SU-DHL-6 (cell line): ENCODE measurements around the gene DAG1.

Source experiments
- H2AFZ ChIP-seq: fragments of 200-600 bp; sonication (generic); 2 replicates; pipeline ENCODE4 v1.6.1; 2014; ENCODE audit warnings: low read depth, mild to moderate bottlenecking, moderate library complexity, mixed read lengths, antibody characterized with exemption, low read length; ENCODE audit not compliant: severe bottlenecking
- H3F3A ChIP-seq: fragments of 200-600 bp; shearing (Covaris generic); 2 replicates; pipeline ENCODE4 v1.6.0; 2016; ENCODE audit warnings: antibody characterized with exemption, mild to moderate bottlenecking; ENCODE audit not compliant: insufficient read depth
- H3K27ac ChIP-seq: fragments of 200-600 bp; sonication (generic); 2 replicates; pipeline ENCODE4 v1.5.1; 2016; ENCODE audit warnings: low read depth, mild to moderate bottlenecking, low read length, moderate library complexity, mixed read lengths
- H3K27me3 ChIP-seq: fragments of 200-600 bp; sonication (generic), shearing (Covaris generic); 2 replicates; pipeline ENCODE4 v1.6.0; 2014; ENCODE audit warnings: mild to moderate bottlenecking, low read length
- H3K36me3 ChIP-seq: fragments of 200-600 bp; sonication (generic); 2 replicates; pipeline ENCODE4 v1.6.1; 2014; ENCODE audit warnings: mild to moderate bottlenecking, low read length, mixed read lengths
- H3K4me2 ChIP-seq: fragments of 300-600, 200-600 bp; shearing (Covaris generic), sonication (generic); 2 replicates; pipeline ENCODE4 v1.6.0; 2014; ENCODE audit warnings: low read length, low read depth, mild to moderate bottlenecking; ENCODE audit not compliant: poor library complexity, severe bottlenecking
- H3K4me3 ChIP-seq: fragments of 200-600 bp; sonication (generic); 2 replicates; pipeline ENCODE4 v1.5.1; 2014; ENCODE audit warnings: antibody characterized with exemption, low read length, mild to moderate bottlenecking, mixed read lengths; ENCODE audit not compliant: insufficient read depth, poor library complexity, severe bottlenecking
- H3K79me2 ChIP-seq: fragments of 200-600 bp; sonication (generic); 2 replicates; pipeline ENCODE4 v1.6.1; 2014; ENCODE audit warnings: mild to moderate bottlenecking, low read length, moderate library complexity; ENCODE audit not compliant: insufficient read depth
- H3K9ac ChIP-seq: fragments of 200-600 bp; sonication (generic); 2 replicates; pipeline ENCODE4 v1.7.0; 2014; ENCODE audit warnings: mild to moderate bottlenecking, low read length
- H3K9me2 ChIP-seq: fragments of 200-600 bp; sonication (generic); replicated peaks from 2 replicates; pipeline ENCODE4 v1.6.1; 2014; ENCODE audit warnings: low read length; ENCODE audit not compliant: insufficient read depth
- H3K9me3 ChIP-seq: fragments of 200-600 bp; sonication (generic); 2 replicates; pipeline ENCODE4 v1.6.1; 2014; ENCODE audit warnings: low read length, mixed read lengths; ENCODE audit not compliant: insufficient read depth
- H4K20me1 ChIP-seq: fragments of 200-600 bp; sonication (generic); 2 replicates; pipeline ENCODE4 v1.6.1; 2014; ENCODE audit warnings: low read depth, mild to moderate bottlenecking, antibody characterized with exemption, low read length, moderate library complexity, mixed read lengths
- EZH2phosphoT487 ChIP-seq: fragments of 200-600 bp; sonication (generic), shearing (Covaris generic); conservative IDR thresholded peaks from 2 replicates; pipeline ENCODE4 v1.6.1; 2018; ENCODE audit warnings: mild to moderate bottlenecking, antibody characterized with exemption, low read length, moderate library complexity, mixed read lengths
- TF ChIP-seq, protein P1 (sequence below): fragments of 200-600 bp; sonication (generic); IDR thresholded peaks from one replicate; pipeline ENCODE4 v1.5.1; 2017; ENCODE audit warnings: antibody characterized with exemption, mild to moderate bottlenecking, low read length, moderate library complexity; ENCODE audit not compliant: insufficient read depth, poor library complexity, severe bottlenecking

The DAG1 gene

DNA sequence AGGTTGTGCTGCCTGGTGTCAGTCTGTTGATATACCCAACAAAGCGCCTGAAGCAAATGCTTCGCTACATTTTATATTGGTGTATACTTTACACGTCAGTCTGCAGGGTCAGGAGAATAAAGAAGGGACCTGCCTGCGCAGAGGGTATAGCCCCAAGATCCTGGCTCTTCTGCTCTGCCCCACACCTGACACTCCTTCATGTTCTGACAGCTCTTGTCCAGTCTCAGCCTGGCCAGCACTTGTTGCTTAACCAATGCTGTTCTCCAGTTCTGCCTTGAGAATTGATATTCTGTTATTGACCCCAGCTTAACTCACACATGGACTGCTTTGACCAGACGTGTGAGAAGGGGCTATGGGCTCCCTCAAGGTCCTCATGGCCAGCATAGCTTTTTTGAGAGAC, 48.4 kb downstream of the DAG1 start:
- Histone ChIP-seq H3K9me2 (no peaks in the 10 kb centered on the region), H3F3A (no peaks in the 10 kb centered on the region), H3K27ac (no peak overlapping the region), H3K4me2 (no peak overlapping the region), H3K27me3 (no peaks in the 10 kb centered on the region), H3K9me3 (no peaks in the 10 kb centered on the region), H3K36me3 (peaks cover 2% of the 10 kb centered on the region; the same call in 1 of the 2 replicates), H4K20me1 (no peaks in the 10 kb centered on the region), H2AFZ (no peak overlapping the region), H3K79me2 (no peaks in the 10 kb centered on the region), H3K9ac (no peak overlapping the region), H3K4me3 (no peak overlapping the region)
- no peak for TF ChIP-seq EZH2phosphoT487

DNA sequence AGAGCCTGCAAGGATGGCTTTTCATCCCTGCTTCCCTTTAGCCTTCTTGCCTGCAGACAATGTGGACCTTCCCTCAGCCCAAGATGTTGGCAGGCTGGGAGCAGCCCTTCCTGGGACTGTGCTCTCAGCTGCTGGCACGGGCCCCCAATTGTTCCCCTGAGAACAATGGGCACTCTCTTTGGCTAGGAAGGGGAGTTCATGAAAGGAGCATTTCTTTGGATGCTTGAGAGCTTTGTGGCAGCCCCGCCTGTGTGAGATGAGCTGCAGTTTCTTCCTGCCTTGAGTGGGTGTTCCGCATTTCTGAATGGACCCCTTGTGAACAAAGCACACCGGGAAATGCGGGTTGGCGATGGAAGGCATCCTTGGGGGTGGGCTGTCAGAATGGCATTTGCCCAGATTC, 49.2 kb downstream of the DAG1 start:
- no peak overlapping the region for H2AFZ ChIP-seq
- H3K9ac ChIP-seq: no peak overlapping the region
- TF ChIP-seq, protein P1, sequence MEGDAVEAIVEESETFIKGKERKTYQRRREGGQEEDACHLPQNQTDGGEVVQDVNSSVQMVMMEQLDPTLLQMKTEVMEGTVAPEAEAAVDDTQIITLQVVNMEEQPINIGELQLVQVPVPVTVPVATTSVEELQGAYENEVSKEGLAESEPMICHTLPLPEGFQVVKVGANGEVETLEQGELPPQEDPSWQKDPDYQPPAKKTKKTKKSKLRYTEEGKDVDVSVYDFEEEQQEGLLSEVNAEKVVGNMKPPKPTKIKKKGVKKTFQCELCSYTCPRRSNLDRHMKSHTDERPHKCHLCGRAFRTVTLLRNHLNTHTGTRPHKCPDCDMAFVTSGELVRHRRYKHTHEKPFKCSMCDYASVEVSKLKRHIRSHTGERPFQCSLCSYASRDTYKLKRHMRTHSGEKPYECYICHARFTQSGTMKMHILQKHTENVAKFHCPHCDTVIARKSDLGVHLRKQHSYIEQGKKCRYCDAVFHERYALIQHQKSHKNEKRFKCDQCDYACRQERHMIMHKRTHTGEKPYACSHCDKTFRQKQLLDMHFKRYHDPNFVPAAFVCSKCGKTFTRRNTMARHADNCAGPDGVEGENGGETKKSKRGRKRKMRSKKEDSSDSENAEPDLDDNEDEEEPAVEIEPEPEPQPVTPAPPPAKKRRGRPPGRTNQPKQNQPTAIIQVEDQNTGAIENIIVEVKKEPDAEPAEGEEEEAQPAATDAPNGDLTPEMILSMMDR: no peak
- no peak for TF ChIP-seq EZH2phosphoT487
- no peaks in the 10 kb centered on the region for H3K9me2 ChIP-seq
- H3K4me2 ChIP-seq: no peak overlapping the region
- H3K27me3 ChIP-seq: no peaks in the 10 kb centered on the region
- H3K9me3 ChIP-seq: no peaks in the 10 kb centered on the region
- no peak overlapping the region for H3K27ac ChIP-seq
- H3K4me3 ChIP-seq: no peak overlapping the region
- no peaks in the 10 kb centered on the region for H4K20me1 ChIP-seq
- no peaks in the 10 kb centered on the region for H3K79me2 ChIP-seq
- no peaks in the 10 kb centered on the region for H3F3A ChIP-seq
- no peaks in the 10 kb centered on the region for H3K36me3 ChIP-seq

DNA sequence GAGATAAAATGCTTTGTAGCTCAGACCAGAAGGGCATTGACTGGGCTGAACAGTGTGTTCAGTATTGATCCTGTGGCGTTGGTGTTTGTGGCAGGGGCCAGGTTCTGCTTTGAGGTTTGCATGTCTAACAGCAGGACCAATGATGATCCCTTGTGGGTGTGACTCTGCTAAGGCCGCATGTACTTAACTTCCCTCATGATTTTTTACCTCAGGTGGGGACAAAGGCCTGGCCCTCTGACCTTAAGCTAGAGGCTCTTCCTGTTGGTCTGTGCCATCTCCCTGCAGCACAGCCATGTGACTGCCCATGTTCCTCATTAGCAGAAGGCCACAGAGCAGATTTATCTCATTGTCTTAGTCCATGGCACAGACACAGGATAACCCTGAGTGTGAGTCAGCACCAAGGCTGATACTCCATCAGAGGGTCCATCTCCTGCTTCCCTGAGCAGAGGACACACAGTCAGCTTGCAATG, 49.9 kb downstream of the DAG1 start:
- Histone ChIP-seq H3K4me3 (no peak overlapping the region), H3F3A (no peaks in the 10 kb centered on the region), H3K9me3 (no peaks in the 10 kb centered on the region), H3K27ac (no peak overlapping the region), H2AFZ (no peak overlapping the region), H4K20me1 (no peaks in the 10 kb centered on the region), H3K36me3 (no peaks in the 10 kb centered on the region), H3K9ac (no peak overlapping the region), H3K27me3 (no peaks in the 10 kb centered on the region), H3K4me2 (no peak overlapping the region), H3K9me2 (no peaks in the 10 kb centered on the region), H3K79me2 (no peaks in the 10 kb centered on the region)
- TF ChIP-seq, protein P1: no peak
- no peak for TF ChIP-seq EZH2phosphoT487

DNA sequence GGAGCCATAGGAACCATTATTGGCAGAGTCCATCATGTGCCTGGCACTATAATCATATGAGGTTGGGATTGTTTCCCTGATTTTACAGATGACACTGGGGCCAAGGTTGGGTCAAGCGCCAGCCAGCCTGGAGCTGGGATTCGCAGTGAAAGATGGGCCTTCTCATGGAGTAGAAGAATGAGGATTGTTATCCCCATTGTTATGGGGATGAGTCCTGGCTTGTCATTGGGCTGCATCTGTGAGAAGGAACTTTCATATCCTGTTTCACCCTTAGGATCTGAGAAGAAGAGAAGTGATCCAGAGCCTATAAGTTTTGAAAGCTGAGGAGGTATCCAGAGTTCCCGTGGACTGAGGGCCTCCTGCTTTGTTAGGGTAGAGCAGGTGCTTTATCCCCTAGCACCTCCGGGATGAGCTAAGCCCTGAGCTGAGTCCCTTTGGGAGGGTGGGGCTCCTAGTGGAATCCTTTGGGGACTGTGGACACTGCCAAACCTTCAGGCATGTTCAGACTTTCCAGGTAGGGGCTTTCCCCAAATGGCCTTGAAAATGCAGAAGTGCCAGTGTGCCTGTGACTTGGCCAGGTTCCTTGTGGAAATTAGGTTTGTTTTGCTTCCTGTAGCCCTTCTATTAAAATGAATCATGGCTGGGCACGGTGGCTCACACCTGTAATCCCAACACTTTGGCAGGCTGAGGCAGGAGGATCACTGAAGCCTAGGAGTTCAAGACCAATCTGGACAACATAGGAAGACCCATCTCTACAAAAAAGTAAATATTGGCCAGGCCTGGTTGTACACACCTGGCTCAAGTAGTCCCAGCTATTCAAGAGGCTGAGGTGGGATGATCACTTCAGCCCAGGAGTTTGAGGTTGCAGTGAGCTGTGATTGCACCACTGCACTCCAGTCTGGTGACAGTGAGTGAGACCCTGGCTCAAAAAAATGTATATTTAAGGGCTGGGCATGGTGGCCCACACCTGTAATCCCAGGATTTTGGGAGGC, 54.0 kb downstream of the DAG1 start:
- Histone ChIP-seq H3F3A (no peaks in the 10 kb centered on the region), H4K20me1 (no peaks in the 10 kb centered on the region), H3K27me3 (no peaks in the 10 kb centered on the region), H3K9me2 (no peaks in the 10 kb centered on the region), H3K27ac (no peak overlapping the region), H3K79me2 (no peaks in the 10 kb centered on the region), H3K9ac (no peak overlapping the region), H3K9me3 (no peaks in the 10 kb centered on the region), H3K36me3 (no peaks in the 10 kb centered on the region), H2AFZ (no peak overlapping the region), H3K4me3 (no peak overlapping the region), H3K4me2 (no peak overlapping the region)
- no peak for TF ChIP-seq EZH2phosphoT487
- TF ChIP-seq, protein P1: no peak
